ENCODE results near the gene SLC35F1. TPM values are rescaled to one million over a fixed set of nuclear protein-coding genes. Genes with fewer than 3 reads are reported as not detected.

Gene SLC35F1
- total RNA-seq, 1 experiment from 2014 or later: not detected

- DNase-seq (ENCODE audit: low read depth): no peak
Measured at GRCh38 chr6:118269659-118270058, 362.6 kb downstream of the SLC35F1 start.

GRCh38 chr6:118277631-118278030 is 370.6 kb downstream of the SLC35F1 start:
- DNase-seq (ENCODE audit: low read depth): no peak

DNA sequence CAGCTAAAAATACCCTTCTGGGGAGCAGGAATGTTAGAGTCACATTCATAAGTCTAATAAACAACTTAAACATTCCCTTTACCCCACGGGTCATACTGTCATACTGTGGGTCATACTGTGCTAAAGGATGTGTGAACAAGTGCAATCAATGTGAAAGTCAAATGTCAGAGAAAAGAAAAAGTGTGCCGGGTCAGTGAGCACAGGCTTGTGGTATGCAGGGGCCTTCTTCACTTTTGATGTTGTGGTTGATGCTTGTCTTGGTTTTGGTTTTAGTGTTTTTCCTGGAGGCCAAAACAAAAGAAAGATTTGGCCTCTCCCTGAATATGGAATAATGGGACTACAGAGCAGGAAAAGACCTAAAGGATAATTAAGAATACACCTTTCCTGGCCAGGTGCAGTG is 373.1 kb downstream of the SLC35F1 start:
- DNase-seq (ENCODE audit: low read depth): no peak

- DNase-seq (ENCODE audit: low read depth): no peak
Measured at GRCh38 chr6:118281291-118281690, 374.2 kb downstream of the SLC35F1 start.

GRCh38 chr6:118283766-118284165 is 376.7 kb downstream of the SLC35F1 start:
- peak; percentile 67 for DNase-seq (ENCODE audit: low read depth)

DNA sequence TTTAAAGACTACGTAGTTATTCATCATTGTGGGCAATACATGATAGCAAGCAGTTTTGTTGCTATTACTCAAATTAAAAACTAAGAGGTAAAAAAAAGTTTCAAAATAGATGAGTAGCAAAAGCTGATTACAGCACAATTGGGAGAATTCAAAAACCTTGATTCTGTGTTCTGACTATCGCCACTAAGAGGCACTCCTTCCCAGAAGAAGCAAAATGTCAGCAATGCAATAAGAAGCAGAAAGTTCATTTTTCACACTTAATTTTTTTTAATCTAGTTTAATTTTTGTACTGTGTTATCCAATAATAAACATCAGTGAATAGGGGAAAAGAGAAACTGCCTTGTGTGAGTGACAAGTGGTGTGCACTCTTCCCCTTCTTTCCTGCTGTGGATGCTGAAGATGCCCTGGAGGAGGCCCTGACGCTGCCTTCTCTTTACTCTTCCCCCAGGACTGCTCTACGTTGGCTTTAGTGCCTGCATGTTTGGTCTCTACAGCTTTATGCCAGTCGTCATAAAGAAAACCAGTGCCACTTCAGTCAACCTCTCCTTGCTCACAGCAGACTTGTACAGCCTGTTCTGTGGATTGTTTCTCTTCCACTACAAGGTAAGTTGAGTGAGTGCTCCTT is 377.8 kb downstream of the SLC35F1 start:
- DNase-seq (ENCODE audit: low read depth): peak; percentile 16

DNA sequence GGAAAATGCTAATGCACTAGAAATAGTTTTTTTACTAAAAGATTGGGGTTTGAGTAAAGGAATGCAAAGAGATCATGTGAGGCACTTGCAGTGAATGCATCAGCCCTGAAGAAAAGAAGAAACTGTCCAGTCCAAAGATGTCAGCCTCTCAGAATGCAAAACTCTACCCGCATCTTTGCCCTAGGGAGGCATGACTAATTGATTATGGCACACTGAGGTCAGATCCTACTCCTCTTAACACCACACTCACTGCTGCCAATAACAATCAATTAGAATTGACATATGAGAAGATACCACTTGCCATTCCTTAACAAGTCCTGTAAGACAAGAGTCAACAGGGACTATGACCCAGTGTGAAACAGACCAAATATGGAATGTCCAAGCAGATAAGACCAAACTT is 378.7 kb downstream of the SLC35F1 start:
- DNase-seq (ENCODE audit: low read depth): peak; percentile 62

DNA sequence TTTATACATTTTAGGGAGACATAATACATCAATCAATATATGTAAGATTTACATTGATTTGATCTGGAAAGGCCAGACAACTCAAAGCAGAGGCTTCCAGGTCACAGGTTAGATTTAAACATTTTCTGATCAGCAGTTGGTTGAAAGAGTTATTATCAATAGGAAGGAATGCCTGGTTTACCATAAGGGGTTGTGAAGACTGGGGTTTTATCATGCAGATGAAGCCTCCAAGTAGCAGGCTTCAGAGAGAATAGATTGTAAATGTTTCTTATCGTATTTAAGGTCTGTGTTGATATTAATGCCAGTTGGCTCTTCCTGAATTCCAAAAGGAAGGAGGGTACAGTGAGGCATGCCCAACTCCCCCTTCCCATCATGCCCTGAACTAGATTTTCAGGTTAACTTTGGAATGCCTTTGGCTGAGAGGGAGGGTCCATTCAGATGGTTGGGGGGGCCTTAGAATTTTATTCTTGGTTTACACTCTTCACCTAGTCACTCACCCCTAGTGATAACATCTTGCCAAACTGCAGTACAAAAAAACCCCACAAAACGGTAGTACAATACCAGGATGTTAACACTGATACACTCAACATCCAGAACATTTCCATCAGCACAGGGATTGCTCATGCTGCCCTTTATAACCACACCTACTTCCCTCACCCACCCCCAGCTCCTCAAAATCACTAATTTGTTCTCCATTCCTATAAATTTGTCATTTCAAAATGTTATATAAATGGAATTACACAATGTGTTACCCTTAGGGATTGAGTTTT is 381.5 kb downstream of the SLC35F1 start:
- peak; percentile 37 for DNase-seq (ENCODE audit: low read depth)

- no peak for DNase-seq (ENCODE audit: low read depth)
Measured at GRCh38 chr6:118292558-118292957, 385.5 kb downstream of the SLC35F1 start.

GRCh38 chr6:118294906-118295305 is 387.8 kb downstream of the SLC35F1 start:
- no peak for DNase-seq (ENCODE audit: low read depth)

DNA sequence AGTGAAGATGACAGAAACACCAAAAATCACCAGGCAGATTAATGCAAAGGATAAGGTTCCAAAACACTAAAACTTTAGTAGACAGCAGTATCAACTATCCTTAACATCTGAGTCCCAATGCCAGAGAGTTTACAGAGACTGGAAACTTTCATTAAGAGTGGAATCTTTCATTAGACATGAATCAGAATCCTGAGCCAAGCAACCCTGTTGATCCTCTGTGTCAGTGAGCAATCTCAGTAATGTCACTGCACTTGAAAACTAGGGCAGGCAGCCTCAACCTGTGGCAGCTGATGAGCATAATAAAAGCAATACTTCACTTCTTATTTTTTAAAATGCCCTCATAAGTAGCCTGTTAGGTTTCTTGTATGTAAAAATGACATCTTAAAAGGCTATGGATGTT is 388.3 kb downstream of the SLC35F1 start:
- DNase-seq (ENCODE audit: low read depth): no peak

- no peak for DNase-seq (ENCODE audit: low read depth)
Measured at GRCh38 chr6:118296129-118296901, 389.3 kb downstream of the SLC35F1 start.

DNA sequence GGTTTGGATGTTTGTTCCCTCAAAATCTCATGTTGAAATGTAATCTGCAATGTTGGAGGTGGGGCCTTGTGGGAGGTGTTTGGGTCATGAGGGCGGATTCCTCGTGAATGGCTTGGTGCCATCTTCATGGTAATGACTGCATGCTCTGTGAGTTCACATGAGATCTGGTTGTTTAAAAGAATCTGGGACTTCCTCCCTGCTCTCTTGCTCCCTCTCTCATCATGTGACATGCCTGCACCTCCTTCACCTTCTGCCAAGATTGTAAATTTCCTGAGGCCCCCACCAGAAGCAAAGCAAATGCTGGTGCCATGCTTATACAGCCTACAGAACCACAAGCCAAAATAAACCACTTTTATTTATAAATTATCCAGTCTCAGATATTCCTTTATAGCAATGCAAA is 390.8 kb downstream of the SLC35F1 start:
- DNase-seq (ENCODE audit: low read depth): no peak

DNA sequence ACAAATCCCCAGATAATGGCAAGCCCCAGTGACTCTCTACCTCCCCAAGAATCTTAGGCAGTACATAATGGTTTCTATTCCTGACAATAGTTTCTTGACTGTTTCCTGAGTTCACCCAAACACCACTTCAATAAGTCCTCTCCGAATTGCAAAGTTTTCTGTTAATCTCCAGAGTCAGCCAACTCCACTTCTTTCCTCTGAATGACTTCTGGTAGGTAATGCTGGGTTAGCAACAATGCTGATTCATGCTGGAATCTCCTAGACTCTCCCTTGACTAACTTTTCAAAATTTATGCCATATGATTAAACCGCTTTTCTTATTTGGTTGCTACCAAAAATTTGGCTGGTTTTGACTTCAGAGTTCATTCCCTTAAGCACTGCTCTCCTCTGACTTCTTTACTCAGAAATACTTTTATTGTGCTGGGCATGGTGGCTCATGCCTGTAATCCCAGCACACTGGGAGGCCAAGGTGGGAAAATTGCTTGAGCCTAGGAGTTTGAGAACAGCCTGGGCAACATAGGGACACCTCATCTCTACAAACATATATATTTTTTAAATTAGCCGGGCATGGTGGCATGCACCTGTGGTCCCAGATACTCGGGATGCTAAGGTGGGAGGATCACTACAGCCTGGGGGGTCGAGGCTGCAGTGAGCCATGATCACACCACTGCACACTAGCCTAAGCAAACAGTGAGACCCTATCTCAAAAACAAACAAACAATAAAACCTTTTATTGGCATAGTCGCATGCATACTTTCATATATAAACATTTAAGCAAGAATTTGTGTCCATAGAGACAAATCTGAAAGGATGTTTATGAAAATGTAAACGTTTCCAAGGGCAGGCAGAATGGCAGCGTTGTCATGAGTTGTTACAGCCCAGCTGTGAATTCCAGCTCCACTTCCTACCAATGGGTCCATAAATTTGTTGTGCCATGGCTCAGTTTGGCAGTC is 391.7 kb downstream of the SLC35F1 start:
- no peak for DNase-seq (ENCODE audit: low read depth)

DNA sequence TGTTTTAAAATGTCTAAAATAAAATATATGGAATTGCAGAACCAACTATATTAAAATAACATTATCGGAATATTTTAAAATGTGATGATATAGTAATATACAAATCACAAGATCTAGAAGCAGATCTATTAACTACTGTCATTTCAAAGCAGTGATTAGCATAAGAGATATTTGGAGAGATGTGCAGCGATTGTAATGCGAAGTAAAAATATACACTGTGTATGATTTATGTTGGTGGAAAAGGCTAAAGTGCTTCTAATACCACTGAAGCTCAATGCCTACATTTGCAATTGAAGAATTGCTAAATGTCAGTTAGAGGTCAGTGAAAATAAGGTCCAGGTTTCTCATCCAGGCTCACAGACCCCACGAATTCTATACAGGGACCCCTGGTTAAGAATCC is 392.4 kb downstream of the SLC35F1 start:
- DNase-seq (ENCODE audit: low read depth): no peak

- no peak for DNase-seq (ENCODE audit: low read depth)
Measured at GRCh38 chr6:118304321-118304720, 397.3 kb downstream of the SLC35F1 start.

- DNase-seq (ENCODE audit: low read depth): no peak
Measured at GRCh38 chr6:118305081-118305480, 398.0 kb downstream of the SLC35F1 start.

- no peak for DNase-seq (ENCODE audit: low read depth)
Measured at GRCh38 chr6:118306392-118307238, 399.6 kb downstream of the SLC35F1 start.

DNA sequence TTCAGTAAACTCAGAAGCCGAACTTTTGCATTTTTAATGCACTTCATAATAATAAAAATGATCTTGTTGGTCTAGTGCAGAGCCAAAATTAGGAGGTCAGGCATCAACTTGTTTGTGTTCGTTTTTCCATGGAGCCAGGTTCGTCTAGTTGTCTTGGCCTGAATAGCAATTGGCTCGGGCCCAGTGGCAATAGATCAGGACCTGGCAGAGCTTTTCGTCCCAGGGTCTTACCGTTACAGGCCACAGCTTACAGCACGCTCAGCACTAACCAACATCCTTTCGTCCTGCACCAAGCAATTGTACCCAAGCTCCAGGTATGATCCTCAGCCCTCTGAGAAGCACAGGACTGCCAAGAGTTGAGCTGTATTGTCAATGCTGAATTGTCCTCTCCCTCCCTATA is 400.5 kb downstream of the SLC35F1 start:
- no peak for DNase-seq (ENCODE audit: low read depth)

- no peak for DNase-seq (ENCODE audit: low read depth)
Measured at GRCh38 chr6:118309337-118310093, 402.5 kb downstream of the SLC35F1 start.

Measured in LHCN-M2 (cell line).